ENCODE measurements around the gene TSPAN18.

DNA sequence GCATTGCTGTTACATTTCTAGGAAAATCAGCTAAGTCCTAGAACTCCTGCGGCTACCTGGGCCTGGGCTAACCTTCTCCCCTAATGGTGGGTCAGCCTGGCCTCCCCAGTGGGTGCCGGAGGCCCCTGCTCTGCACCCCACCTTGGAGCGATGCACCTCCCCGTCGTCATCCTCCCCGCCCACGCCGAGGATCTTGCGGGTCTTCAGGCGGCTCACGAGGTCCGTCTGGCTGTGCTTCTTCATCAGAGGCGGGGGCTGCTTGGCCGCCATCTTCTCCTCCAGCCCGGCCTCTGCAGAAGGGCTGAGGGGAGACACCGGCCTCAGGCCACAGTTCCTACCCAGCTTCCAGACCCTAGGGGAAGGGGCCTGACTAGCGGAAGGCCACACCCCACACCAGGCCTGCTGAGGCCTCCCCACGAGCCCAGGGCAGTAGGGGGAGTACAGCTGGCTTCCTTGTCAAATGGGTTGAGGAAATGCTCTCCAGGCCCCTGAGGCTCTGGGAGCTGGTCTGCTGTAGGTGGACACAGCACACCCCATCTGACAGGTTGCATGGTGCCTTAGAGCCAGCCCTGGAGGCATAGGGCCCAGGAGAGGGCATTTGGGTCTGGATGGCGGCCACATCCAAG is 211.4 kb downstream of the TSPAN18 start:
- TF ChIP-seq EZH2 (IDR thresholded peaks at IDR 0.05; ENCODE audit: low read length, unreplicated experiment), result no peak
- TF ChIP-seq, protein P1, sequence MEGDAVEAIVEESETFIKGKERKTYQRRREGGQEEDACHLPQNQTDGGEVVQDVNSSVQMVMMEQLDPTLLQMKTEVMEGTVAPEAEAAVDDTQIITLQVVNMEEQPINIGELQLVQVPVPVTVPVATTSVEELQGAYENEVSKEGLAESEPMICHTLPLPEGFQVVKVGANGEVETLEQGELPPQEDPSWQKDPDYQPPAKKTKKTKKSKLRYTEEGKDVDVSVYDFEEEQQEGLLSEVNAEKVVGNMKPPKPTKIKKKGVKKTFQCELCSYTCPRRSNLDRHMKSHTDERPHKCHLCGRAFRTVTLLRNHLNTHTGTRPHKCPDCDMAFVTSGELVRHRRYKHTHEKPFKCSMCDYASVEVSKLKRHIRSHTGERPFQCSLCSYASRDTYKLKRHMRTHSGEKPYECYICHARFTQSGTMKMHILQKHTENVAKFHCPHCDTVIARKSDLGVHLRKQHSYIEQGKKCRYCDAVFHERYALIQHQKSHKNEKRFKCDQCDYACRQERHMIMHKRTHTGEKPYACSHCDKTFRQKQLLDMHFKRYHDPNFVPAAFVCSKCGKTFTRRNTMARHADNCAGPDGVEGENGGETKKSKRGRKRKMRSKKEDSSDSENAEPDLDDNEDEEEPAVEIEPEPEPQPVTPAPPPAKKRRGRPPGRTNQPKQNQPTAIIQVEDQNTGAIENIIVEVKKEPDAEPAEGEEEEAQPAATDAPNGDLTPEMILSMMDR (conservative IDR thresholded peaks at IDR 0.05; ENCODE audit: low read depth, low read length), result no peak
